ENCODE data around the gene HSP90AB1.

DNA sequence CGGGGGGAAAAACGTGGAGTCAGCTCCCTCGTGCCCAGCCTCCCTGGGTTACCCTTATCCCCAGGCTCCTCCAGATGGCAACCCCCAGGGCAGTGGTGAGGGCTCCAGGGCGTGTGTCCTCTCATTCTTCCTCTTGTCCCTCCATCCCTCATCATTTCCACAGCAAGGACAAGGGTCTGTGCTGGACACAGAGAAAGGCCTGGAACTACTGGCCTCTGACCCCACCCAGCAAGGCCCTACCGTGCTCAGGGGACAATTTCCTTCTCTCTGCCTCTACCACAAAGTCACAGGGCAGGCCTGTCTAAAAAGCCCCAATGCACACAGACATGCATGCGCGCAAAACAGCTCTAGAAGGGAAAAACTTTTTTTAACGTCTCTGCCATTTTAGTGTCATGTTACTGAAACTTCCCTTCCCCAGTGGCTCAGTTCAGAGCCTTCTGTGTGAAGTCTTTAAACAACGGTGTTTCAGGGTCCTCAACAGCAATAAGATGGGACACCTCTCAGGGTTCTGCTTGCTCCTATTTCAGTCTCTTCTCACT, 11.5 kb downstream of the HSP90AB1 start:
- TF ChIP-seq, protein P1, sequence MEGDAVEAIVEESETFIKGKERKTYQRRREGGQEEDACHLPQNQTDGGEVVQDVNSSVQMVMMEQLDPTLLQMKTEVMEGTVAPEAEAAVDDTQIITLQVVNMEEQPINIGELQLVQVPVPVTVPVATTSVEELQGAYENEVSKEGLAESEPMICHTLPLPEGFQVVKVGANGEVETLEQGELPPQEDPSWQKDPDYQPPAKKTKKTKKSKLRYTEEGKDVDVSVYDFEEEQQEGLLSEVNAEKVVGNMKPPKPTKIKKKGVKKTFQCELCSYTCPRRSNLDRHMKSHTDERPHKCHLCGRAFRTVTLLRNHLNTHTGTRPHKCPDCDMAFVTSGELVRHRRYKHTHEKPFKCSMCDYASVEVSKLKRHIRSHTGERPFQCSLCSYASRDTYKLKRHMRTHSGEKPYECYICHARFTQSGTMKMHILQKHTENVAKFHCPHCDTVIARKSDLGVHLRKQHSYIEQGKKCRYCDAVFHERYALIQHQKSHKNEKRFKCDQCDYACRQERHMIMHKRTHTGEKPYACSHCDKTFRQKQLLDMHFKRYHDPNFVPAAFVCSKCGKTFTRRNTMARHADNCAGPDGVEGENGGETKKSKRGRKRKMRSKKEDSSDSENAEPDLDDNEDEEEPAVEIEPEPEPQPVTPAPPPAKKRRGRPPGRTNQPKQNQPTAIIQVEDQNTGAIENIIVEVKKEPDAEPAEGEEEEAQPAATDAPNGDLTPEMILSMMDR (IDR thresholded peaks at IDR 0.05), result no peak
- TF ChIP-seq EP300 (IDR thresholded peaks at IDR 0.05), result no peak
- TF ChIP-seq POLR2AphosphoS5 (IDR thresholded peaks at IDR 0.05), result no peak

Measured in stomach (tissue), 4 donors.